Body of pancreas (tissue), 4 donors: ENCODE measurements around the gene AFAP1L1.

ENCODE experiments used
- POLR2A ChIP-seq, 3 donors: fragments of 450-650 bp; IDR thresholded peaks; one replicate each; pipeline ENCODE4 v1.6.1; 2016; ENCODE audit warnings: antibody characterized with exemption in 3 of 3, mild to moderate bottlenecking in 2 of 3
- TF ChIP-seq, protein P1 (sequence below), 7 experiments: fragments of 450-650 bp in 4 of 7; fragments of 200-600 bp in 3 of 7; sonication (generic) in 3 of 7; IDR thresholded peaks; one replicate each; pipeline ENCODE4 v1.5.1; 2016 to 2019; ENCODE audit warnings: antibody characterized with exemption in 7 of 7

GRCh38 chr5:149303210-149303609, 31.6 kb downstream of the AFAP1L1 start:
- TF ChIP-seq, protein P1, sequence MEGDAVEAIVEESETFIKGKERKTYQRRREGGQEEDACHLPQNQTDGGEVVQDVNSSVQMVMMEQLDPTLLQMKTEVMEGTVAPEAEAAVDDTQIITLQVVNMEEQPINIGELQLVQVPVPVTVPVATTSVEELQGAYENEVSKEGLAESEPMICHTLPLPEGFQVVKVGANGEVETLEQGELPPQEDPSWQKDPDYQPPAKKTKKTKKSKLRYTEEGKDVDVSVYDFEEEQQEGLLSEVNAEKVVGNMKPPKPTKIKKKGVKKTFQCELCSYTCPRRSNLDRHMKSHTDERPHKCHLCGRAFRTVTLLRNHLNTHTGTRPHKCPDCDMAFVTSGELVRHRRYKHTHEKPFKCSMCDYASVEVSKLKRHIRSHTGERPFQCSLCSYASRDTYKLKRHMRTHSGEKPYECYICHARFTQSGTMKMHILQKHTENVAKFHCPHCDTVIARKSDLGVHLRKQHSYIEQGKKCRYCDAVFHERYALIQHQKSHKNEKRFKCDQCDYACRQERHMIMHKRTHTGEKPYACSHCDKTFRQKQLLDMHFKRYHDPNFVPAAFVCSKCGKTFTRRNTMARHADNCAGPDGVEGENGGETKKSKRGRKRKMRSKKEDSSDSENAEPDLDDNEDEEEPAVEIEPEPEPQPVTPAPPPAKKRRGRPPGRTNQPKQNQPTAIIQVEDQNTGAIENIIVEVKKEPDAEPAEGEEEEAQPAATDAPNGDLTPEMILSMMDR (IDR thresholded peaks at IDR 0.05), result no peak
- no peak for TF ChIP-seq POLR2A (IDR thresholded peaks at IDR 0.05)
